Skin of body (tissue), 3 donors: Measurements from ENCODE around the gene DMD. TPM values are rescaled to one million over a fixed set of nuclear protein-coding genes. Genes with fewer than 3 reads are reported as not detected.

Experiments
- DNase-seq: peaks from one replicate; lab custom pipeline; 2025; lab: John Stamatoyannopoulos, UW
- small RNA-seq: library from RNA; depleted of rRNA; stranded (forward); fragments of <200 nt; gene quantifications from one replicate; pipeline ENCODE3, GENCODE V24; 2014; ENCODE audit warnings: low replicate concordance
- total RNA-seq: library from RNA; depleted of rRNA; stranded (reverse); fragments of >200 nt; gene quantifications from one replicate; pipeline ENCODE4 v1.2.3, GENCODE V29; 2014

DMD gene
- total RNA-seq, 1 donor from 2014 or later, result 87.0 TPM

DNA sequence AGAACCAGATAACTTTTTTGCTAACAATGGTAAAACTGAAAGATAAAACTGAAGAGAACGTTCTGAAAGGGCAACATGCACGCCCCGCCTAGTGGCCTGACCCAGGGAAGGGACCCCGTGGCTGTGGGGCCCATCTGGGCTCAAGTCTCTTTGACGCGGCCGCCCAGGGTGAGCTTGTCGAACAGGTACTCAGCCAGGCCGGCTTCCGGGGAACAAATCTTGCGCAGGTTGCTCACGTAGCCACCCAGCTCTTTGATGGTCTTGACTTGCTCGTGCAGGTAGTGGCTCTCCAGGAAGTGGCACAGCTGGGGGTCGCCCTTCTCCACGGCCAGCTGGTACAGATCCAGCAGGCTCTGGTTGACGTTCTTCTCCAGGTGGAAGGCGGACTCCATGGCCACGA lies 2140.1 kb downstream of the DMD start:
- no peak for DNase-seq

DNA sequence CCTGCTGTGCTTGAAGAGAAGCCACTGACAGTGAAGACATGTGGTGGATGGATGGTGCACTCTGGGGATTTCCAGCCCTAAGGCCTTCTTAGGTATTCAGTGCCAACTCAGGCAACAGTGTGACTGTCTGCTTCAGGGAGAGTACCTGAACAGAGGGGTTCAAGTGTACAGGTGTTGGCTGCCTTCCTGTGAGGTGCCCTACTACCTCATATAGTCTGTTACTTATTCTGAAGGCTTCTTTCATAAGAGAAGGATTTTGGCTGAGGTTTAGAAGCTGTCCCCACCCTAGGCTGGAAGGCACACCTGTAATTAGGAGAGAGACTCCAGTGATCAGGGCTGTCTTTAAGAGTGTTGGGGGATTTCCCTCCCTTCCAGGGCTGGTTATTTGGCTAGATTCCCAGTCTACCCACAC lies 2141.3 kb downstream of the DMD start:
- DNase-seq, result peak; percentile 23

Small RNAs within 50 kb of the gene (small RNA-seq; reads per million reads assigned to genes)
- gene MIR3915 (not detected), gene MIR548F5 (not detected), gene RNA5SP501 (not detected), gene RNU6-894P (not detected)
